Endothelial cell of umbilical vein (primary cell): ENCODE results near the gene CALY. TPM values are rescaled to one million over a fixed set of nuclear protein-coding genes. Genes with fewer than 3 reads are reported as not detected.

Source experiments
- BruUV-seq: library from RNA; stranded (reverse); fragments of 400-500 nt; replicated peaks from 2 replicates; lab custom pipeline; 2021; lab: Mats Ljungman, UMichigan
- CTCF ChIA-PET: fragments of 300-600, 350-600 bp; sonication (Branson Sonifier 250); formaldehyde crosslinking; loops from one replicate; lab custom pipeline; 2021; ENCODE audit warnings: antibody characterized with exemption, inconsistent platforms; lab: Charles Lee
- POLR2A ChIA-PET: fragments of 300-600, 350-600 bp; sonication (Branson Sonifier 250); formaldehyde crosslinking; loops from one replicate; lab custom pipeline; 2021; ENCODE audit warnings: antibody characterized with exemption, inconsistent platforms; lab: Charles Lee
- DNase-seq: peaks from one replicate; pipeline ENCODE4 v3.0.0-alpha.2; 2011; ENCODE audit warnings: low read depth, low spot score
- FAIRE-seq: peaks from 2 replicates; lab custom pipeline; 2011; peaks lifted over from hg19 to GRCh38; lab: Jason Lieb, UNC
- H2AFZ ChIP-seq: 2 replicates; pipeline ENCODE4 v1.6.0; 2012; ENCODE audit warnings: low read depth, low read length, control low read depth, inconsistent platforms
- H3K27ac ChIP-seq: 2 replicates; pipeline ENCODE4 v1.5.1; 2011; ENCODE audit warnings: low read depth, mild to moderate bottlenecking, control low read depth, low read length, moderate library complexity; ENCODE audit not compliant: insufficient read depth
- H3K27me3 ChIP-seq, 2 experiments: 2 replicates each; pipeline versions ENCODE4 v1.6.0 to v1.6.1; 2011; ENCODE audit warnings: low read length in 2 of 2, mixed read lengths in 1 of 2; ENCODE audit not compliant: control insufficient read depth in 2 of 2, insufficient read depth in 2 of 2
- H3K36me3 ChIP-seq, 2 experiments: 2 replicates in 1 of 2; 3 replicates in 1 of 2; pipeline ENCODE4 v1.5.1; 2011; ENCODE audit warnings: low read length in 2 of 2, mild to moderate bottlenecking in 1 of 2, moderate library complexity in 1 of 2; ENCODE audit not compliant: control insufficient read depth in 2 of 2, insufficient read depth in 2 of 2; ENCODE audit errors: extremely low read depth in 1 of 2
- H3K4me1 ChIP-seq: 3 replicates; pipeline ENCODE4 v1.5.1; 2011; ENCODE audit warnings: mild to moderate bottlenecking, low read length; ENCODE audit not compliant: control insufficient read depth, insufficient read depth; ENCODE audit errors: extremely low read depth
- H3K4me2 ChIP-seq: 2 replicates; pipeline ENCODE4 v1.6.1; 2011; ENCODE audit warnings: low read length, control low read depth, mixed read lengths; ENCODE audit not compliant: insufficient read depth
- H3K4me3 ChIP-seq, 3 experiments: fragments of 200-600 bp in 1 of 3; sonication (generic), shearing (Covaris generic) in 1 of 3; replicated peaks in 1 of 3; 2 replicates each; pipeline ENCODE4 v1.5.1; 2011 to 2016; ENCODE audit warnings: control low read depth in 3 of 3, low read length in 3 of 3, mild to moderate bottlenecking in 2 of 3, inconsistent platforms in 1 of 3, low read depth in 1 of 3, moderate library complexity in 1 of 3; ENCODE audit not compliant: insufficient read depth in 1 of 3
- H3K79me2 ChIP-seq: 2 replicates; pipeline ENCODE4 v1.6.0; 2012; ENCODE audit warnings: low read length, inconsistent platforms; ENCODE audit not compliant: control insufficient read depth, insufficient read depth
- H3K9ac ChIP-seq: replicated peaks from 2 replicates; pipeline ENCODE3; 2011; ENCODE audit warnings: low read length, control low read depth; ENCODE audit not compliant: insufficient read depth; ENCODE audit errors: extremely low read depth
- H3K9me1 ChIP-seq: replicated peaks from 3 replicates; pipeline ENCODE4 v1.6.0; 2011; ENCODE audit warnings: mild to moderate bottlenecking, low read length; ENCODE audit not compliant: control insufficient read depth, insufficient read depth; ENCODE audit errors: extremely low read depth
- H3K9me3 ChIP-seq: replicated peaks from 2 replicates; pipeline ENCODE4 v1.5.1; 2012; ENCODE audit warnings: low read length, inconsistent platforms; ENCODE audit not compliant: control insufficient read depth, insufficient read depth
- H4K20me1 ChIP-seq: replicated peaks from 2 replicates; pipeline ENCODE3; 2011; ENCODE audit warnings: mild to moderate bottlenecking, low read length; ENCODE audit not compliant: control insufficient read depth, insufficient read depth; ENCODE audit errors: extremely low read depth
- FOS ChIP-seq: IDR thresholded peaks from 2 replicates; pipeline ENCODE4 v1.6.1; 2011; ENCODE audit warnings: mild to moderate bottlenecking, low read length, moderate library complexity, borderline replicate concordance; ENCODE audit not compliant: insufficient read depth
- JUN ChIP-seq: IDR thresholded peaks from 2 replicates; pipeline ENCODE4 v1.6.1; 2011; ENCODE audit warnings: borderline replicate concordance, low read depth; ENCODE audit not compliant: insufficient read length, insufficient read depth
- MYC ChIP-seq: IDR thresholded peaks from one replicate; pipeline ENCODE4 v1.6.1; 2011; ENCODE audit warnings: mild to moderate bottlenecking, low read depth, low read length
- POLR2A ChIP-seq: IDR thresholded peaks from 2 replicates; pipeline ENCODE4 v1.6.1; 2012; ENCODE audit warnings: low read depth, mild to moderate bottlenecking, control low read depth, low read length
- dilution Hi-C: fragments of 300-500 bp; cut with MboI; formaldehyde crosslinking; loops from one replicate; pipeline ENCODE4 v1.15.0; 2019; ENCODE audit warnings: low sequenced_read_pairs; ENCODE audit not compliant: extremely low pct_ligation_motif_present
- intact Hi-C: fragments of 100-400 bp; cut with micrococcal nuclease; formaldehyde crosslinking; loops from one replicate; pipeline ENCODE4 v1.10.0; 2022
- polyA plus RNA-seq, 4 experiments: library from polyadenylated mRNA; depleted of rRNA in 3 of 4; stranded (reverse) in 3 of 4; unstranded in 1 of 4; fragments of >200 nt; gene quantifications; 2 replicates each; pipeline versions ENCODE4 v1.2.1 to v1.2.3, GENCODE V29; 2011 to 2012; ENCODE audit warnings: missing spikeins in 1 of 4
- total RNA-seq: library from RNA; stranded (reverse); gene quantifications from 2 replicates; pipeline ENCODE4 v1.2.3, GENCODE V29; 2021

The CALY gene
- total and polyA plus RNA-seq, 2 donors (not counting 3 experiments of a cell fraction or from before 2014, with no cell fraction given) = not detected

DNA sequence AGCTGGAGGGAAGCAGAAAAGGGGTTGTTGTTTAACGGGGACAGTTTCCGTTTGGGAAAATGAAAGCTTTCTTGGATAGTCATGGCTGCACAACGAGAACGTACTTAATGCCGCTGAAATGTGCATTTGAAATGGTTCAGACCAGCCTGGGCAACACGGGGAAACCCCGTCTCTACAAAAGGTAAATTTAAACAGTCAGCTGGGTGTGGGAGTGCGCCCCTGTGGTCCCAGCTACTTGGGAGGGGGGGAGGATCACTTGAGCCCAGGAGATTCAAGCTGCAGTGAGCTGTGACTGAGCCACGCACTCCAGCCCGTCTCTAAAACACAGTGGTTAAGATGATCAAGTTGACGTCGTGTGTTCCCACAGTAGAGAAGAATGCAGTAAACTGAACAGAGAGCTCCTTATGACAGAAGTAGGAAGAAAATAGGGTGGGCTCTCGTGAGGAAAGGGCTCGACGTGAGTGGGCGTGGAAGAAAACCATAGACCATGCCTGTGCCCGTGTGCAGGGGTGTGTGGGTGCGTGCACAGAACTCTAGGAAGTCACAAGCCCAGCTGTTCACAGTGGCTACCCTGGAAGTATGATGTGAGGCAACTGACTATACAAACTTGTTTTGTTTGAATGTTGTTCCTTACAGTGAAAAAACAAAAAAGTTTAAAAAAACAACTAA, 25.2 kb upstream of the CALY start:
- intact Hi-C loops = no loop called here
- POLR2A ChIA-PET = interaction anchor here (1.0 kb wide), 1 partner anchor 11 kb away, joined by 4 read pairs; the partner anchor contains the start of gene ECHS1

DNA sequence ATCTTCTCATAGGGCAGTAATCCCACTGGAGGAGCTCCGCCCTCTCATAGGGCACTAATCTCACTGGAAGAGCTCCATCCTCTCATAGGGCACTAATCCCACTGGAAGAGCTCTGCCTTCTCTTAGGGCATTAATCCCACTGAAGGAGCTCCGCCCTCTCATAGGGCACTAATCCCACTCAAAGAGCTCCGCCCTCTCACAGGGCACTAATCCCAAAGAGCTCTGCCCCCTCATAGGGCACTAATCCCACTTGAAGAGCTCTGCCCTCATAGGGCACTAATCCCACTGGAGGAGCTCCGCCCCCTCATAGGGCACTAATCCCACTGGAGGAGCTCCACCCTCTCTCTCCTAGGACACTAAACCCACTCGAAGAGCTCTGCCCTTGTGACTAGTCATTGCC, 24.5 kb upstream of the CALY start:
- no peak for FAIRE-seq
- no peaks in the 10 kb centered on the region for H3K79me2 ChIP-seq
- H3K9me3 ChIP-seq = no peaks in the 10 kb centered on the region
- H3K27ac ChIP-seq = no peak overlapping the region
- no TSS peak for BruUV-seq
- no peak overlapping the region for H3K4me3 ChIP-seq
- peaks cover 3% of the 10 kb centered on the region for H3K4me1 ChIP-seq
- H3K27me3 ChIP-seq = no peaks in the 10 kb centered on the region
- ChIA-PET POLR2A (interaction anchor here (1.0 kb wide), 1 partner anchor 12 kb away, joined by 4 read pairs; the partner anchor contains the start of gene ECHS1), CTCF (interaction anchor here (1.0 to 1.1 kb wide), 2 partner anchors 28 to 31 kb away, joined by 3 to 4 read pairs; no protein-coding TSS in a partner anchor)
- no peak overlapping the region for H3K9ac ChIP-seq
- DNase-seq = no peak
- no peak overlapping the region for H3K4me2 ChIP-seq
- intact Hi-C loops (no loop called here), dilution Hi-C loops (no loop called here)
- H2AFZ ChIP-seq = no peak overlapping the region
- TF ChIP-seq MYC = no peak
- no peak for TF ChIP-seq POLR2A
- TF ChIP-seq JUN = no peak
- H3K9me1 ChIP-seq = no peaks in the 10 kb centered on the region
- H4K20me1 ChIP-seq = no peaks in the 10 kb centered on the region
- H3K36me3 ChIP-seq = peaks cover 0 to 20% of the 10 kb centered on the region in 2 experiments

More for the DNA sequence above, 25.2 kb upstream of the CALY start:
- no peaks in the 10 kb centered on the region for H3K9me3 ChIP-seq
- no peak overlapping the region for H3K9ac ChIP-seq
- TF ChIP-seq FOS = no peak
- no peak for TF ChIP-seq JUN
- H3K4me3 ChIP-seq = no peak overlapping the region
- no peak overlapping the region for H3K27ac ChIP-seq
- FAIRE-seq (no peak), DNase-seq (no peak)
- H3K4me2 ChIP-seq = no peak overlapping the region
- peaks cover 0 to 26% of the 10 kb centered on the region in 2 experiments for H3K36me3 ChIP-seq
- dilution Hi-C loops = no loop called here
- H3K4me1 ChIP-seq = peaks cover 3% of the 10 kb centered on the region
- no TSS peak for BruUV-seq
- no peaks in the 10 kb centered on the region for H3K9me1 ChIP-seq
- H2AFZ ChIP-seq = no peak overlapping the region
- no peaks in the 10 kb centered on the region for H3K27me3 ChIP-seq
- CTCF ChIA-PET = interaction anchor here (1.0 to 1.1 kb wide), 2 partner anchors 28 to 32 kb away, joined by 3 to 4 read pairs; no protein-coding TSS in a partner anchor
- H3K79me2 ChIP-seq = no peaks in the 10 kb centered on the region
- no peaks in the 10 kb centered on the region for H4K20me1 ChIP-seq
